CD4-positive, alpha-beta T cell treated with Interleukin-10 for 1 hour (primary cell): ENCODE data around the gene ASPG.
A peak's percentile ranks its signal among the peaks of the same experiment; 100 is the strongest.

ENCODE experiments used
- DNase-seq: peaks from one replicate; pipeline ENCODE4 v3.0.0-alpha.2; 2020

ASPG gene

DNA sequence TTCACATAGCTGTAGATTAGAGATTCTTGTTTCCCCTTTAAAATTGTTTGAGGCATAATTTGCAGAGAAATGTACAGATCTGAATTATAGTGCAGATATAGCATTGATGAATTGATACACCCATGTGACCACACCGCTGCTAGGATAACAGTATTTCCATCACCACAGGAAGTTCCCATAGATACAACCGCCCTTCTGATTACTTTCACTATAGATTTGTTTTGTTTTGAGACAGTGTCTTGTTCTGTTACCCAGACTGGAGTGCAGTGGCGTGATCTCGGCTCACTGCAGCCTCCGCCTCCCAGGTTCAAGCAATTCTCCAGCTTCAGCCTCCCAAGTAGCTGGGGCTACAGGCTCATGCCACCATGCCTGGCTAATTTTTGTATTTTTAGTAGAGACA, 8.8 kb upstream of the ASPG start:
- peak; percentile 21 for DNase-seq

DNA sequence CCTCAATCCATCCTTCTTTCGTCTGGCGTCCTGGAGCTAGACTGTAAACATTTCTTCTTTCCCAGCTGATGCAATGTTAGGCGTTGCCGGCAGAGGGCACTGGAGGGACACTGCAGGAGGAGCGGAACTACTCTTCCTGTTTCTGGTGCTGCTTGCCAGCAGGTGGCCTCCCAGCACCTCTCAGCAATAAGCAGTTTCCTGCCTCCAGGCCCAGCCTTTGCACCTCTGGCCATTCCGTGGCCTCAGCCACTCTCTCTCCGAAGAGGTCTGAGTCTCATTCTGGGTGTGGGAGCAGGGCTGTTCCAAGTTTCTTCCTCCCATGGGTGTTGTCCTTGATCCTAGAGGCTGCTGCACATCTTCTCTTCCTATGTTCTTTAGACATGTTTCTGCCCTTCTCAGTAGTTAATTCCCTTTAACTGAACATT, 7.5 kb upstream of the ASPG start:
- DNase-seq, result peak; percentile 89

DNA sequence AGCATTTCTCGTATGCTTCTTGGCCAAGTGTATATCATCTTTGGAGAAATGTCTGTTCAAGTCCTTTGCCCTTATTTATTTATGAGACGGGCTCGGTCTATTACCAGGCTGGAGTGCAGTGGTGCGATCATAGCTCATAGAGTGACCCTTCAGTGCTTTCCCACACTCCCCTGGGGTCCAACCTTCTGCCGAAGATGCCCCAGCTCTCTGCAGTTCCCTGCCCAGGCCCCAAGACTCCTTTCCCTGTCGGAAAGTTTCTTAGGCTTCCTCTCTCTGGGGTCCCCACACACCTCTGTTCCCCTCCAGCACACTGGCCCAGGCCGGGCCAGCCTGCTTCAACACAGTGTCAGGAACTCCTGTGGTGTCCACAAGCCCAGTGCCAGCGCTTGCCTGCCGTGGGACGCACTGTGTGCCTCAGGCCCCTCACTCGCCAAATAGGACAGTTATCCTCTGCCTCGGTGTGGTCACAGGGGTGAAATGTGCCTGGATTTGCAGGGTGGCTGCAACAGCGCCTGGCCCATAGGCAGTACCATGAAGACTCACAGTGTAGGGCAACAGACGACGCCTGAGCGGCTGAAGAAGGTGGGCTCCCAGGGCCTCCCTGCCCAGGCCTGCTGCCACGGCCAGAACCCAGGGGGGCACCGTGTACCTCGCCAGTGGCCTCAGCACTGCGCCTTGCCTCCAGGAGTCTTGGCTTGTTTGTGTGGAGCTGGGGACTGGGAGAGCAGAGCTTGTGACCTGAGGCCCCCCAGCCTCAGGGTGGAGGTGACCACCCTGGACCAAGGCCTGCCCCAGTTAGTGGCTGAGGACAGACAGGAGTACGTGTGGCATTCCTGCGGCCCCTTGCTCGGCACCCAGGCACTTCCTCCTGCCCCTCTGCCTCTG, 4.9 kb upstream of the ASPG start:
- DNase-seq, result no peak

DNA sequence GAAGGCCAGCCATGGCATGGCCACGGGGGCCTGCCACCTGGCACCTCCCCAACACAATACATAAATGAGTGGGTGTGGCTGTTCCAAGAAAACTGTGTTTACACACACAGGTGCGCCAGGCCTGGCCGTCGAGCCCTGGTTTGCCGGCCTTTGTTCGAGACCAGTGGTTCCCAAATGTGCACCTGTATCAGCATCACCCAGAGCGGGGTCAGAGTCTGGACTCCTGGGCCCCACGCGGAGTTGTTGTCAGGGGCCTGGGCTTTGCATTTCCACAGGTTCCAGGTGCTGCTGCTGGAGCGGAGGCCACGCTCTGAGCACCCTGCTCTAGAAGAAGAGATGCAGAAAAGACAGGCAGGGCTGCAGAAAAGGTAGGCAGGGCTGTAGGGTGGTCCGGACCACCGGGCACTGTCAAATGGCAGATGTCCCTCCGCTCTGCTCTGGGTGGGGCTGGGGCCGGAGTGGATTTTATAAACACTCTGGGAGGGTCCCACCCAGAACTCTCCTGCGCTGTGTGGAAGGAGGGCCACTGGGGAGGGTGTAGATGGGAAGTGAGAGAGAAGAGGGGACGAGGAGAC, 4.2 kb upstream of the ASPG start:
- no peak for DNase-seq

DNA sequence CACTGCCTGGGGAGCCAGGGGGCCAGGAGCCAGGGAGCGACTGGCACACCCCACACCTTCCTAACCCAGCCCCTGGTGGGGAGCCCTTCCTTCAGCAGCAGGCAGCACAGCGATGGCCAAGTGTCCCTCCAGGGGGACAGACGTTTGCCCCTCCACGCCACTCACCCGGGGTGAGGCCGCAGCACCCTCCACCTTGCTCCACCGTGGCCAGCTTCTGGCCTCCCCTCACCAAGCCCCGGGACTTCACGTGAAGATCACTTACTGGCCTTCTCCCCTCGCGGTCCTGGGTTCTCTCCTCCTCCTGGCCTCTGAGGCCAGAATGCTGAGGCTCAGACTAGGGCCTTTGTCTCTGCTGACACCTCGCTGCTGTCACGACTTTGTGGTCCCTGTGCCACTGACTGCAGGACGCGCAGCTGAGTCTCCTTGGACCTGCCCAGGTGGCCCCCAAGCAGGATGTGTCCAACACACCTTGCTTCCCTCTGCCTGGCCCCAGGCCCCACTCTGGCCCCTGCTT, 3.5 kb upstream of the ASPG start:
- no peak for DNase-seq

DNA sequence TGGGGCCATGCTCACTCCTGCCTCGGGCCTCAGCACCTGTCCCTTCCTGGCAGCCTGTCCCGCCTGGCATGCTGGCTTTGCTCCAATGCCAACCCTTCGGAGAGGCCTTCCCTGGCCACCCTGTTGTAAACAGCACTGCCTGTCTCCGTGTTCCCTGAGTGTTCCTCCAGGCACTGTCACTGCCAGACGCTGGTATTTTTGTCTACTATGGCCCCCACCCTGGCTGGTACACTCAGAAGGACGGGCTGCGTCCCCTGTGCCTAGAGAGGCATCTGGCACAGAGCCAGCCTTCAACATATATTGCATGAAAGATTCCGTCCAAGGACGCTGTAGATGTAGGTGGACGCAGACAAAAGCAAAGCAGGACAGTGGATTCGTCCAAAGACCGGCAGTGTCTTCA, 2.7 kb upstream of the ASPG start:
- no peak for DNase-seq

DNA sequence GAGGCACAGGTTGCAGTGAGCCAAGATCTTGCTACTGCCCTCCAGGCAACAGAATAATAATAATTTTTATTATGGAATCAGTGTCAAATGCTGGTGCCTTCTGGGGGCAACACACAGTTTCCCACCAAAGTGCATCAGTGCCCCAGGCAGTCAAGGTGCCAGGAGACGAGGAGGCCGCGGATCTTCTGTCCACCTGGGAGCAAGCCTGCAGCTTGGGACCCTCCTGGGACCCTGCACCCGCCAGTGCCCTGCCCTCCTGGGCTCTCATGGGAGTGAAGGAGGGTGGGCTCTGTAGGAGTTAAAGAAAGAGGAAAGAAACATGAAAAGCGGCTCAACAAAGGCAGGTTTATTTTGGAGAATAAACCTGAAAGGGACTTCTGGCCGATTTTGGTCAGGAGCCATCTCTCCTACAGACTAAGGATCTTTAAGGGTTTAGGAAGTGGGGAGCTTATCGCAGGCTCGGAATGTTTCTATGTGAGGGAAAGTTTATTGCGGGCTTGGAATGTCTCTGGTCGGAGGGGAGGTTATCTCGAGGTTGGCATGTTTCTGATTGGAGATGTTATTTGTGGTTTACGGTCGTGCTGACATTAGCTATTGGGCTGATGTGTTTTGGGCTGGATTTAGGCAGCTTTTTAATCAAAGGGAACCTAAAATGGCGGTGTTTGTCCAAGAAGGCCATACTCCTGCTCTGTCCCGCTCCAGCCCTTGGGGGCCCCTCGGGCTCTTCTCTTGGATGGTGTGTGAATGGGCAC, 1.1 kb upstream of the ASPG start:
- no peak for DNase-seq

DNA sequence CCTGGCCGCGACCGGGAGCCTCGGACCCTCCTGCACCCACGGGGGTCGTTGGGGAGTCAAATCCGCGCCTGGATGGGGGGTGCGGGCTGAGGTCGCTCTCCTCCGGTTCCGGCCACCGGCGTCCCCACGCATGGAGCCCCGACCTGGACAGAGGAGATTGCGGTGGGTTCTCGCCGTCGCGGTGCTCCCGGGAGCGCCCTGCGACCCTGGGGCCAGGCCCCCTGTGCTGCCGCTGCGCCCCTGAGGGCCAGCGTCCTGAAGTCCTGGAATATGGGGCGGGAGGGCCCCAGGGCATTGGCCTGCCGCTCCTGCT, 345 bp downstream of the ASPG start:
- DNase-seq, result no peak

DNA sequence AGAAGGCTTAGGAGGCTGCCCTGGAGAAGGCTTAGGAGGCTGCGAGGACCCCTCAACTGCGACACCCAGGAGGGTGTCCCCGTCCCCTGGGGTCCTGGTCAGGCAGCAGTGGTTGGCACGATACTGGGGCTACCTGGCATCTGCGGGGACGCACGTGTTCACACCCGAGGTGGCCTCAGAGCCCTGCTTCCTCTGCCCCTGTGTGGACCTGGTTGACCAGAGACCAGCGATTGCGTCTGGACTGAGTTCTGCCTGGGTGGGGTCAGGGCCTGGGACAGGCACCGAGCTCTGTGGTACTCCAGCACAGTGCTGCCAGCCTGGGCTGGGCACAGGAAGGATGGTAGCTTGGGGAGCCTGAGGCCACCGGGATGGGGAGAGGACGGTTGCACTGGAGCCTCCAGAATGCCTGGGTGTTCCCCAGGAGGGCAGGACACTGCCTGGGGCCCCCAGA, 735 bp downstream of the ASPG start:
- no peak for DNase-seq

DNA sequence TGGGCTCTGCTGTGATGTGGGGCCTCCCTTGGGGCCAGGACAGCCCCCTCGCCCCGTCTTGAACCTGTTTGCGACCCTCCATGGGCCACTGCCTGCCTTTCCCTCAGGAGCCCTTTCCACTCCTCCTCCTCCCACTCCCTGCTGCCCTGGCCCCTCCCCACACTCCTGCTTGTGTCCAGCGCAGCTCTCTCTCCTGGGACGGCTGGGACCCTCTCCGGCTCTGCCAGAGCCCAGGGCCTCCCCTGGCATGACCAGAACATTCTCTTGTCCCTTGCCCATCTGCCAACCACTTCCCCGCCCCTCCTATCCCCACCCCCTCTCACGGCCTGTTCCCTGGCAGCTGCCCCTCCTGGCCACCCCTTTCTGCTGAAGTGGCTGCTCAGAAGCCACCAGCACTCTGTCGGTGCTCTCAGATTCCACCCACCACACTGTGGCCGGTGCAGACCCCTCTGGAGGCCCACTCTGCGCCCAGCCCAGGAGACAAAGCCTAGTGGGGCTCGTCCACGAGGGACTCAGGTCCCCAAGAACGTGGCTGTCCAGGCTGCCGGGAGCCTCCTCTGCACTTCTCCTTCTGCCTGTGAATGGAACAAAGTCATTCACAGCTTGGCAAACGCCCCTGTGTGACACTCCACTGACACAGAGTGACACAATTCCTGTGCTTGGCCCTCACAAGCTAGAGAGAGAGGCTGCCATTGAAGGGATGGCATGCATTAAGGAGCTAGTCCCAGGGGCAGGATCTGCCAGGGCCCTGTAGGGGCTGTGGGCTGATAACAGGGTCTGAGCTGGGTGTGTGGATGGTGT, 1.4 kb downstream of the ASPG start:
- no peak for DNase-seq

DNA sequence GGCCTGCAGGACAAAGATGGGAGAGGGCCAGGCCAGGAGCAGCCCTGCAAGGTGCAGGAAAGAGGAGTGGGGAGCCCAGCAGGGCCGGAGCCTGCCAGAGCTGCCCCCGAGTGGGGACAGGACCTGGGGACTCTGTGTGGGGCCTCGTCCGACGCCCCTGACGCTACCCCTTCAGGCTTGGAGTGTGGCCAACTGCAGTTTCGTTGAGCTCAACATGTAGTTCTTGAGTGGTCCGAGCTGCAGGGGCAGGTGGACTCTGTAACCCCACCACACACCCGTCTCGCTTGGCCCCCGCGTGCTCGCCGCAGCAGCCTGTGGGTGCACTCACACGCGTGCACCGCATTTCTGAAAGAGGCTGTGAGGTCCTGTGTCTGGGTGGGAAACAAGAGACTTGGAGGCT, 2.0 kb downstream of the ASPG start:
- no peak for DNase-seq

DNA sequence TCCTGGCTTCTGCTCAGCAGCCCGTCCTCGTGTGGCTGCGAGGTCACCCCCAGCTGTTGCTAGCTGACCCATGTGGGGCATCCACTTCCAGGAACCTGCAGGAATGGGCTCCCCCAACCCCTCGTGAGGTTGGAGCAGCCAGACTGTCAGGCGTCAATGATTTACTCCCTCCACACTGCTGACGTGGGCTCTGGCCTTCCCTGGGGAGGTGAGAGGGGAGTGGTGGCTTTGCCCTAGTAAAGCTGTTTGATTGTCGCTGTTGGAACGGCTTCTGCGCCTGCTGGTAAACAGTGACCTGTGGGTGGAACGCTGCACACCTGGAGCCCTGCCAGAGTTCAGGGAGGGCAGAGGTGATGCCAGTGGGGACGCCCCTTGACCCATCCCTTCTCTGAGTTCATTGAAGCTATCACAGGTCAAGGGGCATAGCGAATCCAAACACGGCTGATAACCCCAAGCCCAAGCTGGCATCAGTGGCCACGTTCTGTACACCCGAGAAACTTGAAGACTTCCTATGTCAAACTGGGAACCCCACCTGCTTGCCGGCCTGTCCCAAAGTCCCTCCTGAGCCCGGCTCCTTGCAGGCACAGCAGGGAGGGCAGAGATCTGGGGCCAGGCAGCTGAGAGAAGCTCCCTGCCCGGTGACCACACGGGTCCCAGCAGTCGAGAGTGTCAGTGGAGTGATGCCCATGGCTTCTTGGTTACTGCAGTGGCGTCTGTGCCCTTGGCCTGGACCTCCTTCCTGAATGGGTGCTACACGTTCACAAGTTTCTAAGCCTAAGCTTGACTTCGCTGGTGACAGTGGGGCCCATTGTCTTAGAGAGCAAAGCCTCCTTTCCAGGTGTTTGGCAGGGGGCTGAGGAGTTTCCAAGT, 2.7 kb downstream of the ASPG start:
- DNase-seq, result no peak

DNA sequence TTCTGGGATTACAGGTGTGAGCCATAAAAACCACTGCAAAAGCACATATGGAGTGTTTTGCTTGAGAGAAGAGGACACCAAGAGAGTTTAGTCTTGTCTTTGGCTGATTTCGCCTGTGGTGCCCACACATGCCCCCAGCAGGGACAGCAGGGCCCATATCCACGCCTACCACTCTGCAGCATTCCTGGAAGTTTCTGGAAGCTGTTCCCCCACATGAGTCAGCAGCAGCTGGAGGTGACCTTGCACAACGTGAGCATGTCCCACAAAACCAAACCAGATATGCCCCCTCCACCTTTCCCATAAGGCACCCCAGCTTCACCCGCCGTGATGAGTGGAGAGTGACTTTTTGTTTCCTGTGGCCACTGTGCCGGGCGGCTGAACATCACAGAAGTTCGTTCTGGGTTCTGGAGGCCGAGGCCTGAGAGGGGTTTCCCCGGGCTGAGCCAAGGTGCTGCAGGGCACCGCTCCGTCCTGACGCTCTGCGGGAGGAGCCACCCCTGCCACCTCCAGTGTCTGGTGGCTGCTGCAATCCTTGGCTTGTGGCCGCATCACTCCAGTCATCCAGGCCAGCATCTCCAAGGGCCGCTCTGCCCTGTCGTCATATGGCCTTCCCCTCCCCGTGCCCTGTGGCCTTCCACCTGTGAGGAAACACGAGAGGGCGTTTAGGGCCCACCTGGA, 4.7 kb downstream of the ASPG start:
- no peak for DNase-seq

DNA sequence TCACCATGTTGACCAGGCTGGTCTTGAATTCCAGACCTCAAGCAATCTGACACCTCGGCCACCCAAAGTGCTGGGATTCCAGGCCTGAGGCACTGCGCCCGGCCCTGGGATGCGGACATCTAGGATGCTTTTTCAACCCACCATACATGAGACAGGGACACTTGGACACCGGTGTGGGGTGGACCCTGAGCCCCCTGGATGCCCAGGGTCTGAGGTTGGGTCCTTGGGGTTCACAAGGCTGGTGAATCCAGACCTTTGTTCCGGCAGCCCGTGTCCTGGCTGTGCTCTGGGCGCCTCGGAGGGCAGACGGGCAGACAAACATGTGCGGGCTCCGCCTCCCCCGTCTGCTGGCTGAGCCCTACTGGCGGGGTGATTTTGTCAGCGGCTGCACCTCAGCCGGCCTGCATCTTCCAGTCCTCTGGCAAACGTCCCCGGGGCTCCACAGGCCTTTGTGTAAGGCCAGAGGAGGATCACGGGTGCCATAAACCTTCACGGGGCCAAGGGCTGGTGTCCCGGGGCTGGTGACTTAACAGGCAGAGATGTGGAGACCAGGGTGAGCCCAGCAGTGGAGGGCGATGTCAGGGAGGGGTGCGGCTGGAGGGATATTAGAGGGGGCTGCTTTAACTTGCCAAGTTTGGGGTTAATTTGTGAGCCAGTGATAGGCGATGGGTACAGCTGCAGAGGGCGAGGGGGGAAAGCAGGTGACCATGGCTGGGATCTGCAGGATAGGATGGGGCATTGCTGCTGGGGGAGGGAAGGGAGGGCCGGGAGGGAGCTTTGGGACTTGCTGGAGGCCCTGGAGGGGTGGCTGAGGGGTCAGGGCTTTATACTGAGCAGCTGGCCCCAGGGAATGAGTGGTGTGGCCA, 5.8 kb downstream of the ASPG start:
- no peak for DNase-seq

DNA sequence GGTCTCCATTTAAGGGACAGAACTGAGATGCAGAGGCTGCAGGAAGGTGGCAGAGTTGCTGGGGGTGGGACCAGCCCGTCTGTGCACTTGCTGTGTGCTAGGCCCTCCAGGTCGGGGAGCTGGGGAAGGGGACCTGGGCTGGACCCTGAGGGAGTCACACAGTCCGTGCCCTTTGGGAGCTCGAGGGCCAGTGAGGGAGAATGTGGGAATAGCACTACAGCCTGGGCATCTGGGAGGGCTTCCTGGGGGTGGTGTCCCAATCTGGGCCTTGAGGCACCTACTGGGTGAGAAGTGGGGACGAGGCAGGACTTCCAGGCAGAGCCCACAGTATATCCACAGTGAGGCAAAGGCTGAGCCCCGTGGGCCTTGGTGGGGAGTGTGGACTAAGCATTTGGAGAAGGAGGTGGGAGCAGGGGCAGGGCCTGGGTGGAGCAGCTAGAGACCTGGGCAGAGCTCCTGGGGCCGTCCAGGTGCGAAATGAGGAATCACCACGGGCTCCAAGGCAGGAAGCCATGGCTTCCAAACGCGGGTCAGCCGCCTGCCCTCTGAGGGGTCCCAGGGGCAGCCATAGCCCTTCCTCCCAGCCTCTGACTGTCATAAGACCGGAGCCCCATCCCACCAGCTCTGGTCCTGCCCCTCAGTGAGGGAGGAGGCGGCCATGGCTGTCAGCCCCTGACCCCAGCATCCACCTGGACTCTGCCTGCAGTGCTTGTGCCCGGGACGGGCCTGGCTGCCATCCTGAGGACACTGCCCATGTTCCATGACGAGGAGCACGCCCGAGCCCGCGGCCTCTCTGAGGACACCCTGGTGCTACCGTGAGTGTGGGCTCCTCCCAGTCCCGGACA, 6.6 kb downstream of the ASPG start:
- no peak for DNase-seq

DNA sequence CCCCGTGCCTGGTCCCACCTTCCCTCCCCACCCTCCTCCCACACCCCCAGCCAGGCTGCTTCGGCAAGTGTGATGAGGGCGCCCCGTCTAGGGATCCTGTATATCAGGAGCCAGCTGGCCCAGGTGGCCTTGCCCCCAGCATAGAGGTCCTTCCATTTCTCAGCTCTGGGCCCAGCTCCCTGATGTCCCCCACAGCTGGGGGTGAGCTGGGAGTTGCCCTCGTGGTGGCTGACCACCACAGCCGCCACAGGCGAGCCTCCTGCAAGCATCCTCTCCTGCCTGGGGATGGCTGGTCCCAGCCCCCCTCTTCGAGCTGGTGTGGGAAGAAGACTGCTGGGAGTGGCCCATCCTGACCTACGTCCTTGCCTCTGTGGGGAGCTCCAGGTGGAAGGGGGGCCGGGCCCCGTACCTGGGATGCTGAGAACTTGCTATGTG, 7.4 kb downstream of the ASPG start:
- DNase-seq, result no peak

DNA sequence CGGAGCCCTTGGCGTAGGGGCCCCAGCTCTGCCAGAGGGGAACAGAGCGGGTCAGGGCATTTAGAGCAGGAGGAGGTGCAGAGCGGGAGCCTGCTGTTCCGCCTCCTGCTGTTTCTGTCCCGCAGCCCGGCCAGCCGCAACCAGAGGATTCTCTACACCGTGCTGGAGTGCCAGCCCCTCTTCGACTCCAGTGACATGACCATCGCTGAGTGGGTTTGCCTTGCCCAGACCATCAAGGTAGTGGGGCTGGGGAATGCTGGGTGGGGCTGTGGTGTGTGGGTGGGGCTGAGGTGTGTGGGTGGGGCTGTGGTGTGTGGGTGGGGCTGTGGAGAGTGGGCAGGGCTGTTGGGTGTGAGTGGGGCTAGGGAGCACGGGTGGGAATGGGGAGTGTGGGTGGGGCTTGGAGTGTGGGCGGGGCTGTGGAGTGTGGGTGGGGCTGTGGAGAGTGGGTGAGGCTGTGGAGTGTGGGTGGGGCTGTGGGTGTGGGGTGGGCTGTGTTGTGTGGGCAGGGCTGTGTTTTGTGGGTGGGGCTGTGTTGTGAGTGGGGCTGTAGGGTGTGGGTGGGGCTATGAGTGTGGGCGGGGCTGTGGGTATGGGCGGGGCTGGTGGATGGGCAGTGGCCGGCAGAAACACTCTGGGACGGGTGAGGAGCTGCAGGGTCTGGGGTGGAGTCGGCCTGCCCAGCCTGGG, 8.0 kb downstream of the ASPG start:
- DNase-seq, result peak; percentile 32

DNA sequence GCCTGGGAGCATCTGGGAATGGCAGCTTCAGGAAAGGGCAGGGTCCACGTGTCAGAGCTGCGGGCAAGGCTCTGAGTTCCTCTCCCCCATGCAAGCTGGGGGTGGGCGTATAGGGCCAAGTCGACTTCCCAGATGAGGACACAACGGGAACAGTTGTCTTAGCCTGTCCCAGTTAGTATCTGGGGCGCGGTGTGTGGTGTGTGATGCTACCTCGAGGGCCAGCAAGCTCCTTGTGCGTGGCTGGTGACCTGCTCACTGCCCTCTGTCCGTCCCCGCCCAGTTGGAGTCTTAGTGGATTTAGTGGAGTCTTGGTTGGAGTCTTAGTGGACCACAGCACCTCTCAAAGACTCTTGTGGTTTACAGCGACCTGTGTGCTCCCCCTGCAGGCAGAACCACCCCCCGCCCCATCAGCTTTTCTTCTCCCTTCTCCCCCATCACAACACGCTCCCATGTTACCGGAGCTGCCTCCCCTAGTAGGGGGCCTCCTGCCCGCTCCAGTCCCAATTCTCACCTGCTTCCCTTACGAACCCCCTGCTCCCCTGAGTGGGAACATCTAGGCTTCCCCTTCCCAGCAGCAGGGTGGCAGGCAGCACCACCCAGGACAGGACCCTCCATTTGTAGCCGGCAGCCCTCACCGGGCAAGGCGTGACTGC, 8.7 kb downstream of the ASPG start:
- DNase-seq, result no peak
